ENCODE measurements around the gene INSR.

Gene INSR

DNA sequence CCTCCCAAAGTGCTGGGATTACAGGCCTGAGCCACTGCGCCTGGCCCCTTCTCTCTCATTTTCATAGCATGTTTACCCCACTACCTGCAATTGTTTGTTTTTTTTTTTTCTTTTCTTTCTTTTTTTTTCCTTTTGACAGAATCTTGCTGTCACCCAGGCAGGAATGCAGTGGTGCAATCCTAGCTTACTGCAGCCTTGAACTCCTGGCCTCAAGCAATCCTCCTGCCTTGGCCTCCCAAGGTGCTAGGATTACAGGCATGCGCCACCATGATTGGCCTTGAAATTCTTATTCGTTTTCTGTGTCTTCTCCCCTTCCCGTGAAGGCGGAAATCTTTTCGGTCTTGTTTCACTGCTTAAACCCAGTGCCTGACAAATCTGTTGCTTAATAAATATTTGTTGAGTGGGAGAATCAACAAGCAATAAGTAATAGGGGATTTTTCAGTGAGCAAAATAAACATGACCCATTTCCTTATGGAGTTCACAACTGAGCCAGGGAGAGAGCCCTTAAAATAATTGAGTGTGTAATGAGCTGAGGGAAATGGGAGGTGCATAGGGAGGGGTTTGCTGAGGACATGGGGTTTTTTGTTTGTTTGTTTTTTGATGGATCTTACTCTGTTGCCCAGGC is 1.8 kb upstream of the INSR start:
- DNase-seq (ENCODE audit: low read depth in 2 of 2), result no peak

DNA sequence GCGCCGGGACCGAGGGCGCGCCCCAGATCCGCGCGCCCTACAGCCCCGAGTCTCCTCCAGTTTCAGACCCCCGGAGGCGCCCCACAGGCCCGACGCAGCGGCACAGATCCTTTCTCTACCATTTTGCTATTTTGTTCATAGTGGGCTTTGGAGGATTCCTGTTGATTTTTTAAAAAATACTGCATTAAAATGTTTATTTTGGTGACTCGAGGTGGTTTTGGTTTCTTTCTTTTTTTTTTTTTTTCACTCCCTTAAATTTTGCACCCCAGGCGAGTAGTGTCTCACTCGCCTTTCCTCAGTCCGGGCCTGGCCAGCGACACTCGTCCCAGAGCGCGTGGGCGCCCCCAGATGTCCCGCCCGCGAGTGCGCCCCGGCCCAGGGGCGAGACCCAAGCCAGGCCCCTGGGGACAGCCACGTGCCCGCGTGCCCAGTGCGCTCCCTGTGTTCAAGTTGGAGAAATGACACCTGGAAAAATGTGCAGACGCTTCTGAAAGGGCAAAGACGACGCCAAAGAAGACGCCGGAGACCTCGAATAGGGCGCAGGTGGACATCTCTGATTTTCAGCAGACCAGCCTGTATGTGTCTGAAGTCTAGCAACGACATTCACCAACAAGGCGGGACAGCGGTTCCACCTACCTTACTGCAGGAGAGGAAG is 471 bp upstream of the INSR start:
- DNase-seq (ENCODE audit: low read depth in 2 of 2), result peak in 1 of 2 experiments; percentile 28

- no peak for DNase-seq (ENCODE audit: low read depth in 2 of 2)
These were observed 1.1 kb downstream of the INSR start for GRCh38 chr19:7292950-7293761.

- DNase-seq (ENCODE audit: low read depth in 2 of 2), result no peak
These were observed 1.8 kb downstream of the INSR start for GRCh38 chr19:7292352-7292949.

DNA sequence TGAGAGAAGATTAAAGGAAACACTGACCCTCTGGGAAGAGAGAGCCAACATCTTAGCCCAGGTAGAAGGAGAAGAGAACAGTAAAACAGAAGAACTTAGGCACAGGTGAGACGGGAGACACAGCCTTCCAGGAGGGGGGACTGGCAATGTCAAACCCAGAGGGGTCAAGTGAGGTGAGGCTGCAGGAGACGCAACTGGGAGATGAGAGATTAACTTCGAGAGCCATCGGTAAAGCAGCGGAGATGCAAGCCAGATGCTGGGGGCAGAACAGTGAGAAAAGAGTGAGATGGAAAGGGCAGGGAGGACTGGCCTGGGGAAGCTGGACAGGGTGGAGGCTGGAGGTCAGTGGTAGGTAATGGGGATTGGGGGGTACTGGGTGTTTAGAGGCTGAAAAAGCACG is 5.2 kb downstream of the INSR start:
- DNase-seq (ENCODE audit: low read depth in 2 of 2), result no peak

- no peak for DNase-seq (ENCODE audit: low read depth in 2 of 2)
These were observed 6.1 kb downstream of the INSR start for GRCh38 chr19:7288131-7288530.

GRCh38 chr19:7287722-7288121 is 6.5 kb downstream of the INSR start:
- DNase-seq (ENCODE audit: low read depth in 2 of 2), result no peak

- DNase-seq (ENCODE audit: low read depth in 2 of 2), result no peak
These were observed 13.1 kb downstream of the INSR start for GRCh38 chr19:7280940-7281666.

DNA sequence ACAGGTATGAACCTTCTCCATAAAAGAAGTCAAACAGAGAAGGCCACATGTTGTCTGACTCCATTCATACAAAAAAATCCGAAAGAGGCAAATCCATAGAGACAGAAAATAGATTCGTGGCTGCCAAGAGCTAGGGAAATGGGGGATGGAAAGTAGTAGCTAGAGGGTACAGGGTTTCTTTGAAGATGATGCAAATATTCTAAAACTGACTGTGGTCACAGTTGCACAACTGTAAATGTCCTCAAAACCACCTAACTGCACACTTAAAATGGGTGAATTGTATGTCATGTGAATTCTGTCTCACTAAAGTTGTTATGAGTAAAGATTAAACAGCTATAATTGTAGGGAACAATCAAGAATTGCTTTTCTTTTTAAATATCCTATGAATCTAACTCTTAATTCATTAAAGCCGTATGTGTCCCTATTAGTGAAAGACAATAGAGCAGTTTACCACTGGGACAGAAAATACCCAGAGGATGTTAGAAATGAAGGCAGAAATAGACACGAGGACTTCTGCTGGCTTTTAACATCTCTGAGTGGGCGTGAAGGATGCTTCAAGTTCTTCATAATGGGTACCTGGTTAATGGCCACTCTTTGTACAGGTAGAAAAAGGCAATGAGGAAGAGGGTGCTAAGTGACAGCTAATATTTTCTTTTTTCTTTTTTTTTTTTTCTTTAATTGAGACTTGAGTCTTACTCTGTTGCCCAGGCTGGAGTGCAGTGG is 21.2 kb downstream of the INSR start:
- no peak for DNase-seq (ENCODE audit: low read depth in 2 of 2)

DNA sequence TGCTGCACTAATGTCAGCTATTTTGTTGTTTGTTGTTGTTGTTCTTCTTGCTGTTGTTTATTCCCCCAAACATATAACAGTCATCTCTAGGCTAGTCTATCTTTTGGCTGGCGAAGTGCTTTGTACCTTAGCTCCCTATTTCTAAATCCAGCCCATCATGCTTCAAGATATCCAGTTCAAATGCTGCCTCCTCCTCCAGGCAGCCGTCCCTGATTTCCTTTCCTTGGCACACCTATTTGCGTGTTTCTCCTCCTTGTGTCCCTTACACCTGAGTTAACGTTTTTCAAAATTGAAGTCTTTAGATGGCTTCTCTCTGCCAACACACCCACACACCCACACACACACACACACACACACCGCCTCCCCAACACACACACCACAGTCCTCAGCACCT is 25.5 kb downstream of the INSR start:
- DNase-seq (ENCODE audit: low read depth in 2 of 2), result no peak

GRCh38 chr19:7267792-7268704 is 26.2 kb downstream of the INSR start:
- no peak for DNase-seq (ENCODE audit: low read depth in 2 of 2)

GRCh38 chr19:7266832-7267231 is 27.4 kb downstream of the INSR start:
- DNase-seq (ENCODE audit: low read depth in 2 of 2), result no peak

GRCh38 chr19:7265963-7266362 is 28.3 kb downstream of the INSR start:
- no peak for DNase-seq (ENCODE audit: low read depth in 2 of 2)

- DNase-seq (ENCODE audit: low read depth in 2 of 2), result no peak
These were observed 29.4 kb downstream of the INSR start for GRCh38 chr19:7264858-7265257.

- DNase-seq (ENCODE audit: low read depth in 2 of 2), result no peak
These were observed 30.7 kb downstream of the INSR start for GRCh38 chr19:7263521-7263920.

- DNase-seq (ENCODE audit: low read depth in 2 of 2), result no peak
These were observed 31.1 kb downstream of the INSR start for GRCh38 chr19:7263066-7263465.

- DNase-seq (ENCODE audit: low read depth in 2 of 2), result no peak
These were observed 31.7 kb downstream of the INSR start for GRCh38 chr19:7262470-7262869.

- no peak for DNase-seq (ENCODE audit: low read depth in 2 of 2)
These were observed 34.1 kb downstream of the INSR start for GRCh38 chr19:7260161-7260560.

GRCh38 chr19:7258840-7259395 is 35.3 kb downstream of the INSR start:
- no peak for DNase-seq (ENCODE audit: low read depth in 2 of 2)
